ENCODE data around the gene IER5L.

Gene IER5L

DNA sequence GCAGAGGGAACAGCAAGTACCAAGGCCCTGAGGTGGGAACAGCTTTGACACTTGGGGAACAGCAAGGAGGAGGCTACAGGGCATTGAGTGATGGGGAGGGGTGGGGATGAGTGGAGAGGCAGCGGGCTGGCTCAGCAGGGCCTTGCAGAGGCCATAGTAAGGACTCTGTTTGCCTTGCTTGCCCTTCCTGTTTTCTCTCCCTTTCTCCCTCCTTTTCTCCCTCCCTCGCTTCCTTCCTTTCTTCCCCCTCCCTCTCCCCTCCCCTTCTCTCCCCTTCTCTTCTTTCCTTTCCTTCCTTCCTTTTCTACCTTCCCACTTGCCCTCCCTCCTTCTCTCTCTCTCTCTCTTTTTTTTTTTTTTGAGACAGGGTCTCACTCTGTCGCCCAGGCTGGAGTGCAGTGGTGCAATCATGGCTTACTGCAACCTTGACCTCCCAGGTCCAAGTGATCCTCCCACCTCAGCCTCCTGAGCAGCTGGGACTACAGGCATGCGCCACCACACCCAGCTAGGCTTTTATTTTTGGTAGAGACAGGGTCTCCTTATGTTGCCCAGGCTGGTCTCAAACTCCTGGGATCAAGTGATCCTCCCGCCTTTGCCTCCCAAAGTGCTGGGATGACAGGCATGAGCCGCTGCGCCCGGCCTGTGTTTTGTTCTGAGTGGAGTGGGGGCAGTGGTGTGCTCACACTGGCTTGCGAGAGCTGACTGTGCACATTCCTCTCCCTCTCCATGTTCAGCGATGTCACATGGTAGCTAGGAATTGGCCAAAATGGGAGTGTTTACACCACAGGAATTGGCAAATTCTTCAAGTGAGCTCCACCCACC is 17.1 kb downstream of the IER5L start:
- no peak for DNase-seq (ENCODE audit: low read depth in 2 of 2)

DNA sequence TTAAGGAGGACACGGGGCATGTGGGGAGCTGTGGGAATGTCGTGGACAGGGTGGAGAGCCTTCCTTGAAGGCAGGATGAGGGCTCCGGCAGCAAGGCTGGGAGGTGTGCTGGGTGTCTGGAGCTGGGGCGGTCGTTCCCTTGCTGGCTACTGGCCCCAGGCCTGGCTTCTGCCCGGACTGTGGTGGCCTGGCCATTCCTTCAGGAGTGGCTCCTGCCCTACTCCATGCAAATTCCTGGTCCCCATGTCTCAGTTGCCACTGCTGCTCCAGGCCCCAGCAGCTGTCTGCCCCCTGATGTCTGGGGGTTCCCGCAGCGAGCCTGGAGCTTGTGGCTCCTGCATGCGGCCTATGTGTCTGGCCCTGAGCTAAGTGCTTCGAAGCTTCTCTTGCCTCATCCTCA is 21.9 kb downstream of the IER5L start:
- DNase-seq (ENCODE audit: low read depth in 2 of 2), result no peak

DNA sequence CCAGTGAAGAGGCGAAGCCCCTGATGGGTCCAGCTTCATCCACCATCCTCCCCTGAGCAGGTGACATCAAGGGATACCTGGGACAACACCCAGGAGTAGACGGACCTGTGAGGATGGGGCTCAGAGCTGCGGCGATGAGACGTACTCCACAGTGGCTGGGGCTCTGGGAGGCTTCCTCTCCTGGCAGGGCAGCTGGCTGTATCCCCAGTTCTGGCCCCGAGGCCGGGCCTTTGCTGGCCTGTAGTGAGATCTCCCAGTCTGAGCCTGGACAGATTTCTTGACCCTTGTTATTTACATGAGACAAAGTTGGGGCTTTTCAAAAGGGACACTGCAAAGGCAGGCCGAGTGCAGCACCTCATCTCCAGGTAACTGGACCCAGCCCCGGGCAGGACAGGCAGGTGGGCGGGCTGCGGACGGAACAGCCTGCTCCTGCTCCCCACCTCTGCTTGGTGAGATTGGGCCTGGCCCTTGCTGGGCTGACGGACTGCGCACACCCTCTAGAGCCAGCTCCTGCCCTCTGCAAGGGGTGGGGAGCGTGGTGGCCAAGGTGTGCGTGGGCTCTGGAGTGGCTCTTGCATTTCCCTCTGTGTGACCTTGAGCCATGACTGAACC is 23.1 kb downstream of the IER5L start:
- DNase-seq (ENCODE audit: low read depth in 2 of 2), result no peak

DNA sequence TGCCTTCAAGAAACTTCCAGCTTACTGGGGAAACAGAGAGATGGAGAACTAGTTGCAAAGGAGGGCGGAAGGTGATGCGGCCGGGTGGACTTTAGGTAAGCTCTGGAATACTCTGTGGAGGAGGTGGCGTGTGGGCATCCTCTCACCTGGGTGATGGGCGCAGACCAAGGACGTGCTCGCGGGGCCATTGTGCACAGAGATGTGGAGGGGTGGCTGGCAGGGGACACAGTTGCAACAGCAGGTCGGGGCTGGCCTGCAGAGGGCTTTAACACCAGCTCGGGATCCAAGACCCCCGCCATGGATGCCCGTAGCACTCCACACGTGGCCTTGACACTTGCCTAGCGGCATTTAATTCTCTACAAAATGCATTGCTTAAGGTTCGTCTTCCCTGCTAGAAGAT is 26.6 kb downstream of the IER5L start:
- no peak for DNase-seq (ENCODE audit: low read depth in 2 of 2)

DNA sequence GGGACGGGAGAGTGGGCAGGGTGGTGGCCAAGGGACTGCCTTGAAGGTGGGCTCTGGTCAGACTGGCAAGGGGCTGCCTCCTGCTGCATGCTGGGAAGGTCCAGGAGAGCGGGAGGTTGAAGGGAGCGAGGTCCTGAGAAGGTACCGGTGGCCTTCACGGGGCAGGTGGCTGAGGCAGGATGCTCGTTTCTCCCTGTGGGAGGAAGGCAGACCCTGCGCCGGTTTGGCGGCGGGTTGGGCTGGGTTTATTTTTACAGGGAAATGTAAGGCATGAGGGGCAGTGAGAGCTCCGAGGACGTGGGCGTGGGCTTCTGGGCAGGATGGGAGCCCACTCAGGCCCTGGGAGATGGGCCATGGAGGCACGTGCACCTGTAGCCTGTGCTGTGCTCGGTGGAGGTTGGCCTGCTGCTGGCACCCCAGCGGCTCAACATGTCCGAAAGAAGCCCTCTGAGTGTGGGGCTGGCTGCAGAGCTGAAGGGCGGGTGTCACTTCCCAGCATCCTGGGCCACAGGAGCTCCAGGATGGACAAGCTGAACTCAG is 27.3 kb downstream of the IER5L start:
- no peak for DNase-seq (ENCODE audit: low read depth in 2 of 2)

DNA sequence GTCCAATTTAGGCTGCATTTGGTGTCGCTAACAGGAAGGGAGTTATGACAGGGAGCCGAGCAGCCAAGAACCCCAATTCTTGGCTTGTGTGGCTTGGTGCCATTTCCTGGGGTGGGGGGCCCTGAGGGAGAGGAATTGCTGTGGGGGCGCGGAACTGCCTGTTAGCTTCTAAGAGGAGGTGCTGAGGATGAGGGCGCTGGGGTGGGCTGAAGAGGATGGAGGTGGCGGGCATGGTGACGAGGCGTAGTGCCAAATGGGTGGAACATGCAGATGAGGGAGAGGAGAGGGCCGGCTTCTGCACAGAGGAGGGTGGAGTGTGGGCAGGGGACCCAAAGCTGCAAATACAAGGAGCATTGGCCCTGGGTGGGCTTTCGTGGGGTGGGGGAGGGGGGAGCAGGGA is 27.9 kb downstream of the IER5L start:
- DNase-seq (ENCODE audit: low read depth in 2 of 2), result no peak

DNA sequence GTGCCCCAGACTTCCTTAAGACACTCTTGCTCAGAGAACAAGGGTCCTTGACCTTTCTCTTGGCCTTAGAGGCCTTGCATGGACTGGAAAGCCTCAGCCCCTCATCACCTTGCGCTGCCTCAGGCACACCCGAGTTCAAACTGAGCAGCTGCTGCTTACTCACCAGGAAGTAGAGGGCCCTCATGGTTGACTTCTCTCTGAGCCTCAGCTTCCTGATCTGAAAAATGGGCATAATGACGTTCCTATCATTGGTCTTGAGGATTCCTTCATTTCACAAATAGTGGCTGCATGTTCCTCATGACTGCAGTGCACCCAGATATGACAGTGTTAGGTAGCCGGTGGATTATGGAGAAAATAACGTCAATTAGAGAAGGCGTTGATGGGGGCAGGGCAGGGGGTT is 28.6 kb downstream of the IER5L start:
- no peak for DNase-seq (ENCODE audit: low read depth in 2 of 2)

DNA sequence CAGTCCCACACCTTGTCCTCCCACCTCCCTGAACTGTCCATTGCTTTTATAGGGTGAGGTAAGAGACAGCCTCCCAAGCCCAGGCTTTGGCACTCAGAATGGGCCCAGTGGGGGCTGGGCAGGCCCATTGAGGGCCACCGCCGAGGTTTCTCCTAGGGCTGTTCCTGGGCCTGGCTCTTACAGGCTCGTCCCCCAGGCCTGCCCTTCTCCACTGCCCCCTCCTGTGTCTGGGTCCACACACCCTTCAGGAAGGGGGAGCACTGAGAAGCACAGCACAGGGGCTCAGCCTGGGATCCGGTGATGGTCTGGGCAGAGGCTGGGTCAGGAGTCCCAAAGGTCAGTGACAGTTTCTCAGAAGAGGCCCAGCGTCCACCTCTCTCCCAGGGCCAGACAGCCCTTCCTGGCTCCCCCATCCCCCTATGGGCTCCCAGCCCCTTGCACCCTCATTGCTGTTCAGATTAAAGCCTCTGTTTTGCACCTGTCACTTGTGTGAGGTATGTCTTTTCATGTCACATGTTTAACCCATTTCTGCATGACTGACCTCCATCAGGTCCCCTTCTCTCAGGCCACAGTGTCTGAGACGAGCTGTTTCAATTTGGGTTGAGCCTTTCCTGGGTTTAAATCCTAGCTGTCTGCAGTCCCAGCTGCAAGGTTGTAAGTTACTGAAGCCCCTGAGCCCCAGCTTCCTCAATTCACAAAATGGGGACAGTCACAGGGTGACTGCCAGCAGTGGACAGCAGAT is 29.4 kb downstream of the IER5L start:
- DNase-seq (ENCODE audit: low read depth in 2 of 2), result no peak

DNA sequence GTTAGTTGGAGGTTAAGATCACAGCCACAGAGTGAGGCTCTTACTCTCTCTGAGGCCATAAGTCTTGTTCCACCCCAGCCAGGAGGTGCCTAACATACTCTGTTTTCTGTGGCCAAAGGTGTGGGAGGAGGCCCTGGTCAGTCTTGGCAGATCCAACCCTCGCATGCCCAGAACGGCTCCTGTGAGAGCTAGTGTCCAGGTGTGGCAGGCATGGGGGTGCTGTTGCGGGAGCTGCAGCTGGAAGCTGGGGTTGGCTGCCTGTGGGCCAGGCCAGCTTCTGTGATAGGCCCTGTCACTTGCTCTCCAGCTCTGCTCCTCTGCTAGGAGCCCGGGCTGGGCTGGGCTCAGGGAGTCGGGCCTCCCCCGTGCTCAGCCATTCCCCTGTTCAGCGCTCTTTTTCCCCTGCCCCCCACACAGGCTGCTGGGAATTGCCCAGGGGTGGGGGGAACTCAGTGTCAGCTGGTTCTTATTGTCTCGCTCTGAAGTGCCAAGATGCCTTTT is 31.6 kb downstream of the IER5L start:
- no peak for DNase-seq (ENCODE audit: low read depth in 2 of 2)

DNA sequence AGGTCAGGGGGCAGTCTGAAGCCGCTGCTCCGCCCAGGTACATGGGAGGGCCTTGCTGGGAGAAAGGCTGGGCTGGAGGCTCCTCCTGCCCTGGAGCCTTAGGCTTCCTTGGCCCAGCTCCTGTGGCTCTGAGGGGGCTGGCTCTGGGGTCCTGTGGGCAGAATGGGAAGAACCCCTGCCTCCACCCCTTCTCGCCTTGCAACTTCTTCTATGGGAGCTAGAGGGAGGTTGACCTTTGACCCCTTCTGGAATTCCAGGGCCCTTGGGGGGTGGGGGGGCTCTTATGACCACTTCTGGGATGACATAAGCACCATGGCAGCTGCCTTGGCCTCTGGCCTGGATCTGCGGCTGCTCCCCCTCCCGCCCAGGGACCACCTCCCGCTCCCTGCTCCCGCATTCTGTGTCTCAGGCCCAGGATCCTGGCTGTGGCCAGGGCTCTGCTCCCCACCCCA is 32.2 kb downstream of the IER5L start:
- no peak for DNase-seq (ENCODE audit: low read depth in 2 of 2)

DNA sequence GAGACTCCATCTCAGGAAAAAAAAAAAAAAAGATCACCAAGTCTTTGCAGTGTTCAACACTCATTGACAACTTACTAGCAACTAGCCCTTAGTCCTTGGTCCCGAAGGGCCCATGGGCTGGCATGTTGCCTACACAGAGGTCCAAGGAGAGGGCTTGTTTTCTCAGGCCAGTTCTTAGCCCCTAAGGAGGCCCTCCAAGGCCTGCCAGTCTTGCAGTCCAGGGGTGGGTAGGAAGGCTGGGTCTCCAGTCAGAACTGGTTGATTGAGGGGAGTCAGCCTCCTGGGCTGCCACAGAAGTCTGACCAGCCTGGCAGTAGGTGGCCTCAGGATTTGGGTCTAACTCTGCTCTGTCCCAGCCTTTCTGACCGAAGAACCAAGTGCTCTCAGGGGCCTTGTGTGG is 32.7 kb downstream of the IER5L start:
- DNase-seq (ENCODE audit: low read depth in 2 of 2), result no peak

DNA sequence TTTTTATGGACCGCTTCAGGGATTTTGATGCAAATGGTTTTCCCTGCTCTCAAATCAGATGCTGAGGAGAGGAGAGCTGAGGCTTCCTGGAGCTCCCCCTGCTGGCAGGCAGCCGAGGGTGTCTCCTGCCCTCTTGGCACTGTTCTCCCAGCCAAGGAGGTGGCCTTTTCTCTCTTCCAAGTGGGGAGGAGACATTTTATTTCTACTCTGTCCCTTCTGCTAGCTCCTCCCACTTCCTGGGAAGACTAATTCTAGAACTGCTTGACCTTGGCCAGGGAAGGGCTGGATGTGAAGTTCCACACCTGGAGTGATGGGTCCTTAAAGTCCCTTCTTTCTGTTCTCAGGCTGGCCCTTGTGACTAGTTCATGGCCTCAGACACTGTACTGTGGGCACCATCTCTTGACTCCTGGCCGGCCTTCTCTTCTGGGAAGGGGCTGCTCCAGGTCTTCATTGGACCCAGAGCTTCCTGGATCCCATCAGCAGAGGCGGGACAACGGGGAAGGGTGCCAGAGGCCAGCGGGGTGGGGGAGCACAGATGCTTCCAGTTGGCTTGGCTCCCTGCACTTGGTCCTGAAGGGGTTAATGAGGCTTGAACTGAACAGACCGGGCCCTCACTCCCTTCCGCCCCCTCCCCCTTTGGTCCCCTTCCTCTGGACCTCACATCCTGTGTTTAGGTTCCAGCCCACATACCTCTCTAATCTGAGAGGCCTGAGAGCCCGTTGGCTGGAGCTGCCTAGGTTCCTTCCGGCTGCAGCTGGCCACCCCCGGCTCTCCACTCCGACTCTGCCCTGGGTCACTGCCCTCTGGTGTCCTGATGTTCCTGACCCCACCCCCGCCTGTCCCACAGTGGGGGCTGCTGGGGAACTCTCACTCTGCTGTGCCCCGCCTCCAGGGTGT is 34.8 kb downstream of the IER5L start:
- peak; percentile 65 to 74 for DNase-seq (ENCODE audit: low read depth in 2 of 2)

DNA sequence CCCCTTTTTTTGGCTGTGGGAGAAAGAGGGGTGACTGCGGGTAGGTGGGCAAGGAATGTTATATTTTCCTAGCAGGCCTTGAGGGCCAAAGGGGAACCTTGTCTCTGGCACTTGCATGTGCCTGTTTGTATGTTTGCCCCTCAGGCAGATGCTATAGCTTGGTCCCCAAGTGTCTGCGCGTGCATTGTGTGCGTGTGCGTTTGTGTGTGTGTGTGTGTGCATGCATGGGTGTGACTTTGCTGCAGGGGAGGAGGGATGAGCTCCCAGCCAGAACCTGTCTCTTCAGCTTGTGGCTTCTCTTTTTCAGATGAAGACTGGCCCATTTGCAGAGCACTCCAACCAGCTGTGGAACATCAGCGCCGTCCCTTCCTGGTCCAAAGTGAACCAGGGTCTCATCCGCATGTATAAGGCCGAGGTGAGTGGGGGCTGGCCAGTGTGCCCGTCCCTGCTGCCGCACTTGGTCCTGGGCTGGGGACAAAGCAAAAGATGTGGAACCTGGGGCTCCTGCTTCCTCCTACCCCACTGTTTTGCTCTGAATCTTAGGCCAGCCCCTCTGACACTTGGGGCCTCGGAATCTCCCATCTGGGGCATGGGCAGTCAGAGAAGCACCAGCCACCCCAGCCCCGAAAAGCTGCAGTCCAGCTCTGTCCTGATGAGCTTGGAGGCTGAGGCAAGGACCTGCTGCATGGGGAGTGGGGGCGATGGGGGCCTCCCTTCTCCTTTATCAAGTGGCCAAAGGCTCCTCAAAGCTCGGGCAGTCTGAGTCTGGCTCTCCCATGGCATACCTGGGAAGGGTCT is 35.7 kb downstream of the IER5L start:
- DNase-seq (ENCODE audit: low read depth in 2 of 2), result no peak

DNA sequence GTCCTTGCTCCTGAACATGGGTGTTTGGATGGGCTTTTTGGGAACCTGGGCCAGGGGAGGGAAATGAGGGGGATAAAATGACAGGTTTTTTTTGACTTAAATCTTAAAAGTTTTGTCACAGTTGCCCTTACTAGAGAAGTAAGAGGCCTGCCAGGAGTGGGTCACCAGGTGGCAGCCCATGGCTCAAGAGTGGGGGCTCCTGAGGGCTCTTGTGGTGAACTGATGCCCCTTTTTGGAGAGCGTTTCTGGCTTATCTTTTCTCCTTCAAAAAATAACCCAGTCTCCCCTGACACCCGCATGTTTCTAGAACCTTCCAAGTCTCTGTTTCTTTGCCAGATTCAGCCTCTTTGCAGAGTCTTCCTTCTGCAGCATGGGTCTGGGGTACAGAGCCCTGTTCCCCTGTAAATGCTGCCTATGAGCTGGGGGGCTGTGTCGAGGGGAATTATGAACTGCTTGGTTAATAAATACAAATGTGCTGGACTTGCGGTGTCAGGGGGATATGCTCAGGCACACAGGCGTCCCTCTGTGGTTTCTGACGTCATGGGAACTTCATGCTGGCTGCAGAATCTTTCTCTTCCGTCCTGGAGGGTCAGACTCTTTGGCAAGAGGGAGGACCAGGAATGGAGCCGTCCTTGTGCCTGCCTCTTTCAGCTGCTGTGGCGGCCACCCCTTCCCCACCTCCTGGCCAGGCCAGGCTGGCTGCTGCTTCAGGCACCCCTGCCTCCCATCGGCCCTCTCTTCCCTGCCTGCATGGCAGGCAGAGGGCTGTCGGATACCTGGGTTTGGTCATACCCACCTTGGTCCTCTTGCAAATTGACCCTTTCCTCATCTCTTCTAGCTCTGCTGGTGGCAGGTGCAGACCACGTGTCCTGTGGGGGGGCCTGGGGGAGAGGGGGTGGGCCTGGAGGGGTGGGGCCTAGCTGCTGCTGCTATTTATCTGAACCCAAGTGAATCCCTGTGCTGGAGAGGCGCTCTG is 36.7 kb downstream of the IER5L start:
- DNase-seq (ENCODE audit: low read depth in 2 of 2), result no peak

DNA sequence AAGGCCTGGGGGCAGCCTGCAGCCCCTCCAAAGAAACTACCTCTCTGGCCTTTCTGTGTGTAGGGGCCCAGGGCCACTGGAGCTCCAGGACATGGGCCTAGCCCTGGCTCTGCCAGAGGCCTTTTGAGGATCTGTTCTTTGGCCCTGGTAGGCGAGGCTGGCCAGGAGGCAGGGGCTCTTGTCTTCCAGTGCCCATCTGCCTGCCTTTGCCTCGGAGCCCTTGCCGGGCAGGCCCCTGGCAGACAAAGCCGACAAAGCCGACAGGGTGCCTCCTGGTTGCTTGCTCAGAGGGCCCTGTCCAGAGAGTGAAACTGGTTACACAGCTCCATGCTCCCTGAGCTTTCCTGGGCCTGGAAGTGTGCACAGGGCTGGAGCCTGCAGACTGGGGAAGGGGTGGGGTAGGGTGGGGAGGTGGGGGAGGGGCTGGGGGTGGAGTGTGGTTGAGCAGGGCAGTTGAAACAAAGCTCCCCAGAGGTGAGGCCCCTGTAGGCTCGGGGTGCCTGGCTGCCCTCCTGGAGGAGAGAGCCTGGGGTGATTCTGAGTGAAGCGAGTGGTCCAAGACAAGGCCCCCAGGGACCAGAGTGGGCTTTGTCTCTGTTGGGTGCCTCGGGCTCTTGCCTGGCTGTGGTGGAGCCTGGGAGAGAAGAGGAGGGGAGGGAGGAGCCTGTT is 37.5 kb downstream of the IER5L start:
- DNase-seq (ENCODE audit: low read depth in 2 of 2), result no peak

DNA sequence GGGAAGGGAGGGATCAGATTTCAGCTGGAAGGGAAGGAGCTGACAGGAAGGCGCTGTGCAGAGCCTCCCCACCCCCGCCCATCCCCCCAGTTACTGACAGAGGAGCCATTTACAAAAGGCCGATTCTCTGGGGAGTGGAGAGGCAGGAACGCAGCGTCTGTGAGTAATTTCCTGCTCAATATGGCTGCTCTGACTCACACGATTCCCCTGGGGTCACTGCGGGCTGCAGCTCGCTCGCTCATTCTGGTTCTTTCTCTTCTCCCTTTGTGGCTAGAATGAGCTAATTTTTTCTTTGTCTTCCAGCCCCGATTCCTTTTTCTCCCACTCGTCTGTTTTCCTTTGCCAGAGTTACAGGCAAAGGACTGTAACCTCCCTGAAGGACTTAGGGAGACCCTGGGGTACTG is 38.1 kb downstream of the IER5L start:
- peak; percentile 66 to 72 for DNase-seq (ENCODE audit: low read depth in 2 of 2)

DNA sequence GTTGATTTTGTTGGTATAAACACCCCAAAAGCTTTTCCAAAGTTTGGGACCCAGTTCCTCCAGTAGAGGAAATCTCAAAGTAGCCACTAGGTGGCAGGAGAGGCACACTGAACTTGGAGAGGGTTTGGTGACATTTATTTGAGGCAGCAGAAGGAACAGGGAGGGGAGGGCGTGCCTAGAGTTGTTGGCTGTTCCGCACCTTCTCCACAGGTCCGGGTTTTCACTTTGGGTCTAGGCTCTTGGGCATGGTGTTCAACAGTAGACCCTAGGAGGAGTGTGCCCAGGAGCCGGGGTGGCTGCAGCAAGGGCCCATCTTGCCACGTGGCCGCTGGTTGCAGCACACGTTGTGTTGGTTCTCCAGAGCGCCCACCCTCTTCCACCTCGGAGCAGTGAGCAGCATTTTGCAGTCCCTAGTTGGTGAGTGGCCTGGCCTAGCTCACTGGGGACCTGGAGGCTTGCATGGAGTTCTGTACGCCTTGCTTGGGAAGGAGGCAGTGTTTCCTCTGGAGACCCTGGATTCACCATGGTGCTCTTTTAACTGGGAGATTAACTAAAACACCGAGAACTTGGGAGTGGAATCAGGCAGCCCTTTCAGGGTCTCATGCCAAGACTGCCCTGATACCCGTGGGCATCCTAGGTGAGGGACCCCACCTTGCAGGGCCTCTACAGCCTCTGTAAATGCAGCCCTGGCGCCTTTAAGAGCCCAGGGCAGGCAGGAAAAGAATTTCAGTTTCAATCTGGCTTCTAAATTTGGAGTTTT is 38.6 kb downstream of the IER5L start:
- peak; percentile 46 to 70 for DNase-seq (ENCODE audit: low read depth in 2 of 2)
